GM19099 (cell line): ENCODE data around the gene GAB1.

Experiments
- POLR2A ChIP-seq: IDR thresholded peaks from 3 replicates; pipeline ENCODE4 v1.6.1; 2011; ENCODE audit warnings: low read depth; ENCODE audit not compliant: insufficient read length; ENCODE audit errors: extremely low read depth

Gene GAB1

GRCh38 chr4:143313996-143314395, 22.7 kb upstream of the GAB1 start:
- no peak for TF ChIP-seq POLR2A

- no peak for TF ChIP-seq POLR2A
Measured at GRCh38 chr4:143320113-143320512, 16.6 kb upstream of the GAB1 start.

- TF ChIP-seq POLR2A, result no peak
Measured at GRCh38 chr4:143326735-143327134, 9.9 kb upstream of the GAB1 start.

- no peak for TF ChIP-seq POLR2A
Measured at GRCh38 chr4:143329985-143330384, 6.7 kb upstream of the GAB1 start.

GRCh38 chr4:143335979-143336780, 496 bp upstream of the GAB1 start:
- peak; percentile 12 for TF ChIP-seq POLR2A

- no peak for TF ChIP-seq POLR2A
Measured at GRCh38 chr4:143337600-143338287, 1.1 kb downstream of the GAB1 start.

GRCh38 chr4:143338313-143338712, 1.6 kb downstream of the GAB1 start:
- TF ChIP-seq POLR2A, result no peak

- no peak for TF ChIP-seq POLR2A
Measured at GRCh38 chr4:143339497-143339896, 2.8 kb downstream of the GAB1 start.

- TF ChIP-seq POLR2A, result no peak
Measured at GRCh38 chr4:143341186-143341755, 4.6 kb downstream of the GAB1 start.

- no peak for TF ChIP-seq POLR2A
Measured at GRCh38 chr4:143343276-143343831, 6.7 kb downstream of the GAB1 start.

- no peak for TF ChIP-seq POLR2A
Measured at GRCh38 chr4:143344041-143344440, 7.4 kb downstream of the GAB1 start.

- TF ChIP-seq POLR2A, result no peak
Measured at GRCh38 chr4:143344774-143345173, 8.1 kb downstream of the GAB1 start.

GRCh38 chr4:143345356-143345755, 8.7 kb downstream of the GAB1 start:
- TF ChIP-seq POLR2A, result no peak

- TF ChIP-seq POLR2A, result no peak
Measured at GRCh38 chr4:143346206-143346605, 9.5 kb downstream of the GAB1 start.

GRCh38 chr4:143347484-143348111, 10.9 kb downstream of the GAB1 start:
- TF ChIP-seq POLR2A, result no peak
